HepG2 (cell line): Measurements from ENCODE around the gene STMND1. TPM values are rescaled to one million over a fixed set of nuclear protein-coding genes. Genes with fewer than 3 reads are reported as not detected.

ENCODE experiments used
- ATF7 ChIP-seq, 2 experiments: fragments of 450-650 bp in 1 of 2; sonication (generic) in 1 of 2; formaldehyde crosslinking in 1 of 2; IDR thresholded peaks; 2 replicates each; pipeline versions ENCODE4 v1.4.0 to v1.6.1; 2016 to 2020; ENCODE audit warnings: antibody characterized with exemption in 1 of 2, mild to moderate bottlenecking in 1 of 2, missing genetic modification reagents in 1 of 2
- FIP1L1 ChIP-seq: fragments of 200-400 bp; formaldehyde crosslinking; IDR thresholded peaks from 2 replicates; pipeline ENCODE4 v1.6.1; 2018; ENCODE audit warnings: low read depth, mild to moderate bottlenecking, low read length, moderate library complexity, borderline replicate concordance; ENCODE audit not compliant: insufficient read depth
- HDAC2 ChIP-seq: sonication (generic); formaldehyde crosslinking; IDR thresholded peaks from 2 replicates; pipeline ENCODE4 v1.4.0; 2020; ENCODE audit warnings: missing genetic modification reagents
- HNRNPL ChIP-seq: fragments of 200-400 bp; formaldehyde crosslinking; IDR thresholded peaks from 2 replicates; pipeline ENCODE4 v1.6.1; 2017; ENCODE audit warnings: mild to moderate bottlenecking, low read depth, low read length
- IRX3 ChIP-seq: sonication (generic); formaldehyde crosslinking; IDR thresholded peaks from 2 replicates; pipeline ENCODE4 v1.8.1; 2023; ENCODE audit warnings: mild to moderate bottlenecking, low read depth, missing genetic modification reagents, borderline replicate concordance
- NAIF1 ChIP-seq: sonication (generic); formaldehyde crosslinking; IDR thresholded peaks from 2 replicates; pipeline ENCODE4 v1.5.0; 2020; ENCODE audit warnings: mild to moderate bottlenecking, missing genetic modification reagents, borderline replicate concordance
- NCOR1 ChIP-seq: fragments of 200-600 bp; sonication (generic); IDR thresholded peaks from 2 replicates; pipeline ENCODE4 v1.7.0; 2017; ENCODE audit warnings: antibody characterized with exemption, low read length, borderline replicate concordance
- NPAS2 ChIP-seq: sonication (generic); formaldehyde crosslinking; IDR thresholded peaks from 2 replicates; pipeline ENCODE4 v1.8.0; 2022; ENCODE audit warnings: mild to moderate bottlenecking, missing genetic modification reagents, borderline replicate concordance
- PRDM4 ChIP-seq: sonication (generic); formaldehyde crosslinking; IDR thresholded peaks from 2 replicates; pipeline ENCODE4 v1.9.0; 2021; ENCODE audit warnings: missing genetic modification reagents, borderline replicate concordance
- RBM22 ChIP-seq: fragments of 200-400 bp; formaldehyde crosslinking; optimal IDR thresholded peaks from 2 replicates; pipeline ENCODE3; 2017; ENCODE audit warnings: mild to moderate bottlenecking, low read length, moderate library complexity
- SMAD1 ChIP-seq: sonication (generic); formaldehyde crosslinking; IDR thresholded peaks from 2 replicates; pipeline ENCODE4 v1.4.0; 2020; ENCODE audit warnings: missing genetic modification reagents, low read depth, mild to moderate bottlenecking, borderline replicate concordance
- SOX5 ChIP-seq: IDR thresholded peaks from 2 replicates; pipeline ENCODE4 v1.6.1; 2016; ENCODE audit warnings: borderline replicate concordance
- SOX6 ChIP-seq, 2 experiments: fragments of 450-650 bp in 1 of 2; sonication (generic) in 1 of 2; formaldehyde crosslinking in 1 of 2; IDR thresholded peaks; 2 replicates each; pipeline versions ENCODE4 v1.4.0 to v1.6.1; 2017 to 2020; ENCODE audit warnings: antibody characterized with exemption in 1 of 2, mild to moderate bottlenecking in 1 of 2, missing genetic modification reagents in 1 of 2
- SP2 ChIP-seq: sonication (generic); formaldehyde crosslinking; IDR thresholded peaks from 2 replicates; pipeline ENCODE4 v1.5.1; 2020; ENCODE audit warnings: mild to moderate bottlenecking, missing genetic modification reagents
- ZGPAT ChIP-seq: IDR thresholded peaks from 2 replicates; pipeline ENCODE4 v1.6.1; 2016; ENCODE audit warnings: mild to moderate bottlenecking
- ZNF124 ChIP-seq: sonication (generic); formaldehyde crosslinking; IDR thresholded peaks from 2 replicates; pipeline ENCODE4 v1.4.0; 2020; ENCODE audit warnings: missing genetic modification reagents
- ZNF292 ChIP-seq: sonication (generic); formaldehyde crosslinking; IDR thresholded peaks from 2 replicates; pipeline ENCODE4 v1.8.1; 2022; ENCODE audit warnings: mild to moderate bottlenecking, low read depth, missing genetic modification reagents, borderline replicate concordance
- ZNF598 ChIP-seq: sonication (generic); formaldehyde crosslinking; IDR thresholded peaks from 2 replicates; pipeline ENCODE4 v1.5.1; 2020; ENCODE audit warnings: mild to moderate bottlenecking, missing genetic modification reagents, borderline replicate concordance
- ZNF614 ChIP-seq: IDR thresholded peaks from 2 replicates; pipeline ENCODE4 v1.6.1; 2018; ENCODE audit warnings: missing biosample characterization, missing genetic modification reagents, inconsistent platforms, borderline replicate concordance
- polyA plus RNA-seq, 8 experiments: library from polyadenylated mRNA; depleted of rRNA in 3 of 8; stranded (reverse) in 7 of 8; unstranded in 1 of 8; fragments of >200 nt; fragmentation: Illumina TruSeq in 4 of 8; extraction: Trizol in 4 of 8; gene quantifications; 2 replicates each; pipeline versions ENCODE4 v1.2.1 to v1.2.3, GENCODE V29; 2011 to 2016; ENCODE audit warnings: low read depth in 4 of 8, missing spikeins in 1 of 8, mixed read lengths in 1 of 8; ENCODE audit not compliant: insufficient read depth in 1 of 8
- total RNA-seq, 5 experiments: library from RNA; depleted of rRNA; stranded (reverse); fragments of >200 nt; fragmentation: Illumina TruSeq; extraction: Trizol; gene quantifications; 2 replicates each; pipeline ENCODE4 v1.2.3, GENCODE V29; 2016; ENCODE audit warnings: low read depth in 1 of 5
- TF ChIP-seq, protein P1 (sequence below): IDR thresholded peaks from 2 replicates; pipeline ENCODE4 v1.6.1; 2016; ENCODE audit warnings: low read depth
- TF ChIP-seq, protein P2 (sequence below): sonication (generic); formaldehyde crosslinking; IDR thresholded peaks from 2 replicates; pipeline ENCODE4 v1.4.0; 2020; ENCODE audit warnings: missing genetic modification reagents
- TF ChIP-seq, protein P3 (sequence below): sonication (generic); formaldehyde crosslinking; IDR thresholded peaks from 2 replicates; pipeline ENCODE4 v1.5.0; 2020; ENCODE audit warnings: missing genetic modification reagents

STMND1 gene
- total and polyA plus RNA-seq, 2 of the 13 experiments (the other 11 are each of a cell fraction or from before 2014, with no cell fraction given): not detected

DNA sequence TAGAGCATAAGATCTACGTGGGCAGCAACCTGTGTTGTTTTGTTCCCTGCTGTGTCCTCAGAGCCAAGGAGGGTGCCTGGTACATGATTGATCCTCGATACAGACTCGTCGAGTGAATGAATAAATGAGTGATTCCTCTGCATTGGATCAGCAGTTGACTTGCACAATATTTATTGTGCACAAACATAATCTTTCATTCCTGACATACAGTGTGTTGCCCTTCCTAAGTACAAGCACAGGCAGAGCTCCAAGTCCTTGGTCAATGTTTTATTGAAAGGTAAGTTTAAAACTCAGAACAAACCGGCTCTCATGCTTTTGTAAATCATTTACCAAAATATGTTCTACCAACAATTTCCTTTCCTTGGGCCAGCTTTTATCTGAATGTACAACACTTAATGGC lies 57.4 kb downstream of the STMND1 start (continued):
- TF ChIP-seq, protein P1, sequence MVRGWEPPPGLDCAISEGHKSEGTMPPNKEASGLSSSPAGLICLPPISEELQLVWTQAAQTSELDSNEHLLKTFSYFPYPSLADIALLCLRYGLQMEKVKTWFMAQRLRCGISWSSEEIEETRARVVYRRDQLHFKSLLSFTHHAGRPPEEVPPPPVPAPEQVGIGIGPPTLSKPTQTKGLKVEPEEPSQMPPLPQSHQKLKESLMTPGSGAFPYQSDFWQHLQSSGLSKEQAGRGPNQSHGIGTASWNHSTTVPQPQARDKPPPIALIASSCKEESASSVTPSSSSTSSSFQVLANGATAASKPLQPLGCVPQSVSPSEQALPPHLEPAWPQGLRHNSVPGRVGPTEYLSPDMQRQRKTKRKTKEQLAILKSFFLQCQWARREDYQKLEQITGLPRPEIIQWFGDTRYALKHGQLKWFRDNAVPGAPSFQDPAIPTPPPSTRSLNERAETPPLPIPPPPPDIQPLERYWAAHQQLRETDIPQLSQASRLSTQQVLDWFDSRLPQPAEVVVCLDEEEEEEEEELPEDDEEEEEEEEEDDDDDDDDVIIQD (CRISPR knock-in tag): peak; percentile 13; the same call in 1 of the 2 replicates
- TF ChIP-seq ZNF292 (CRISPR knock-in tag): 0 out of 2 replicates have a peak, but pooled peaks have one; percentile 49
- no peak for TF ChIP-seq RBM22
- TF ChIP-seq, protein P2, sequence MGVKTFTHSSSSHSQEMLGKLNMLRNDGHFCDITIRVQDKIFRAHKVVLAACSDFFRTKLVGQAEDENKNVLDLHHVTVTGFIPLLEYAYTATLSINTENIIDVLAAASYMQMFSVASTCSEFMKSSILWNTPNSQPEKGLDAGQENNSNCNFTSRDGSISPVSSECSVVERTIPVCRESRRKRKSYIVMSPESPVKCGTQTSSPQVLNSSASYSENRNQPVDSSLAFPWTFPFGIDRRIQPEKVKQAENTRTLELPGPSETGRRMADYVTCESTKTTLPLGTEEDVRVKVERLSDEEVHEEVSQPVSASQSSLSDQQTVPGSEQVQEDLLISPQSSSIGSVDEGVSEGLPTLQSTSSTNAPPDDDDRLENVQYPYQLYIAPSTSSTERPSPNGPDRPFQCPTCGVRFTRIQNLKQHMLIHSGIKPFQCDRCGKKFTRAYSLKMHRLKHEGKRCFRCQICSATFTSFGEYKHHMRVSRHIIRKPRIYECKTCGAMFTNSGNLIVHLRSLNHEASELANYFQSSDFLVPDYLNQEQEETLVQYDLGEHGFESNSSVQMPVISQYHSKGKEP (CRISPR knock-in tag): no peak
- TF ChIP-seq ZGPAT (CRISPR knock-in tag): no peak
- TF ChIP-seq, protein P3, sequence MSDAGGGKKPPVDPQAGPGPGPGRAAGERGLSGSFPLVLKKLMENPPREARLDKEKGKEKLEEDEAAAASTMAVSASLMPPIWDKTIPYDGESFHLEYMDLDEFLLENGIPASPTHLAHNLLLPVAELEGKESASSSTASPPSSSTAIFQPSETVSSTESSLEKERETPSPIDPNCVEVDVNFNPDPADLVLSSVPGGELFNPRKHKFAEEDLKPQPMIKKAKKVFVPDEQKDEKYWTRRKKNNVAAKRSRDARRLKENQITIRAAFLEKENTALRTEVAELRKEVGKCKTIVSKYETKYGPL (CRISPR knock-in tag): no peak
- TF ChIP-seq SOX5 (CRISPR knock-in tag): peak; percentile 39; the same call in 1 of the 2 replicates
- no peak for TF ChIP-seq SMAD1
- no peak for TF ChIP-seq SP2 (CRISPR knock-in tag)
- peak; percentile 18; the same call in 1 of the 2 replicates for TF ChIP-seq NCOR1
- TF ChIP-seq NAIF1 (CRISPR knock-in tag): no peak
- no peak for TF ChIP-seq ZNF614 (CRISPR knock-in tag)
- no peak for TF ChIP-seq SOX6 (IDR thresholded peaks at IDR 0.05)
- TF ChIP-seq SOX6 (CRISPR knock-in tag; IDR thresholded peaks at IDR 0.05): peak; percentile 62
- TF ChIP-seq ZNF598 (CRISPR knock-in tag): no peak
- TF ChIP-seq HDAC2 (CRISPR knock-in tag): peak; percentile 36; the same call in 1 of the 2 replicates
- no peak for TF ChIP-seq NPAS2 (CRISPR knock-in tag)
- no peak for TF ChIP-seq IRX3 (CRISPR knock-in tag)
- TF ChIP-seq PRDM4 (CRISPR knock-in tag): no peak
- TF ChIP-seq FIP1L1: no peak
- no peak for TF ChIP-seq ATF7 (IDR thresholded peaks at IDR 0.05)
- no peak for TF ChIP-seq ATF7 (CRISPR knock-in tag; IDR thresholded peaks at IDR 0.05)
- TF ChIP-seq ZNF124: no peak
- TF ChIP-seq HNRNPL: no peak
